Melanocyte of skin (primary cell): Measurements from ENCODE around the gene ZSWIM9. TPM values are rescaled to one million over a fixed set of nuclear protein-coding genes. Genes with fewer than 3 reads are reported as not detected.

Experiments
- total RNA-seq, 2 donors: library from RNA; depleted of rRNA; stranded (reverse); fragments of >200 nt; gene quantifications; 2 replicates each; pipeline ENCODE4 v1.2.3, GENCODE V29; 2012

The ZSWIM9 gene
- total RNA-seq, result 1 to 10 TPM; 2.7 to 2.8 TPM

DNA sequence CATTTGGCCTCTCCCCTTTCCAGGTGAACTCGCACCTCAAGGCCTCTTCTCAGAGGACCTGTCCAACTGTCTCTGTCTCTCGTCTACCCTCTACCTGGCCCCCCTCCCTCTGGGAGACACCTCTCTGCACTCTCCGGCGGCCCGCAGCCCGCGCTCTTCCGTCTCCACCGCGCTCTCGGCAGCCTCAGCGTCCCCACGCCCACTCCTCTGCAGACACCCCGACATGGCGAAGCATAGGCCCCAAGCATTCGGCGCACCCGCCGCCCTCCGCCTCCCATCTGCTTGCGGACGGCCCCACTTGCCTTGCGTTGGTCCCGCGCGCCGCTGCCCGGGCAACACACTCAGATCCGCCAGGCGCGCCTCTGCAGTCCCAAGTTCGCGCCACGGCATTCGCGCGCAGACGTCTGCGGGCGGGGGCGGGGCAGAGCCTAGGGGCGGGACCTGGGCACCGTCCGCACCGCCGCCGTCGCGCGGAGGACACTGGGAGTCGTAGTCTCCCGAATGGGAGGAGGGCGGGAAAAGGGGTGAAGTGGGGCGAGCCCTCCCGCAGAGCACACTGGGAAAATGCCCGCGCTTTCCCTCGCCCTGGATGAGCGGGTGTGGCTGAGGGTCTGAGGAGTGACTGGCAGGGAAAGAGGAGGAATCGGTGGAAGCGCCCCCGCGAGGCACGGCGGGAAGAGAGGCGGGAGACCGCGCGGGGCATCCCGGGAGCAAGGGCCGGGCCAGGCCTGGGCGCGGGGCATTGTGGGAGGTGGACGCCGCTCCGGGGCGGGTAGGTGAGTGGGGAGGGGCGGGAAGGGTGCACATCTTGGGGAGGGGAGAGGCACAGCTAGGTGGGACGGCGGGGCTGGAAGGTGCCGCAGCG lies at the start of gene ZSWIM9, which contains the start of gene LIG1:
Gene ZSWIM9 (plus strand): TSS at position 742 of the 865 bp plus-strand sequence. CDS start 1,123 bp downstream, outside the sequence.
Gene LIG1 (minus strand): TSS at position 406 of the 865 bp plus-strand sequence. CDS start 4,778 bp downstream, outside the sequence.

Other genes starting within 250 kb of the ZSWIM9 start
- not detected for gene BSPH1, start 178.5 kb upstream of the ZSWIM9 start, total RNA-seq
- under 1 TPM in 1 of 2 donors, not detected in 1; 0.67 TPM for gene ELSPBP1, start 176.0 kb upstream of the ZSWIM9 start, total RNA-seq
- not detected for gene CABP5, start 126.6 kb upstream of the ZSWIM9 start, total RNA-seq
- 10 to 100 TPM; 10.3 to 59.5 TPM for gene PLA2G4C, start 59.9 kb upstream of the ZSWIM9 start, total RNA-seq
- 10 to 100 TPM; 28.6 to 72.3 TPM for gene LIG1, start 336 bp upstream of the ZSWIM9 start, total RNA-seq
- gene CARD8, start 85.2 kb downstream of the ZSWIM9 start, total RNA-seq, result 10 to 100 TPM; 15.8 to 21.0 TPM
- gene ZNF114, start 99.4 kb downstream of the ZSWIM9 start, total RNA-seq, result 1 to 10 TPM in 1 of 2 donors, under 1 TPM in 1; 0.69 to 2.0 TPM
- 100 to 1,000 TPM; 226 to 291 TPM for gene EMP3, start 154.9 kb downstream of the ZSWIM9 start, total RNA-seq
- gene TMEM143, start 193.3 kb downstream of the ZSWIM9 start, total RNA-seq, result 1 to 10 TPM; 3.7 to 7.2 TPM
- gene SYNGR4, start 193.7 kb downstream of the ZSWIM9 start, total RNA-seq, result not detected
- gene KDELR1, start 220.9 kb downstream of the ZSWIM9 start, total RNA-seq, result 10 to 100 TPM; 41.3 to 54.6 TPM
- 1 to 10 TPM in 1 of 2 donors, under 1 TPM in 1; 0.67 to 1.0 TPM for gene GRIN2D, start 223.0 kb downstream of the ZSWIM9 start, total RNA-seq